ENCODE results near the gene MAFG.
"Not testable (repeated sequence)": the region's sequence is repeated elsewhere in the genome, so short reads cannot be mapped to it uniquely, and the experiment has no call there.

MAFG gene

DNA sequence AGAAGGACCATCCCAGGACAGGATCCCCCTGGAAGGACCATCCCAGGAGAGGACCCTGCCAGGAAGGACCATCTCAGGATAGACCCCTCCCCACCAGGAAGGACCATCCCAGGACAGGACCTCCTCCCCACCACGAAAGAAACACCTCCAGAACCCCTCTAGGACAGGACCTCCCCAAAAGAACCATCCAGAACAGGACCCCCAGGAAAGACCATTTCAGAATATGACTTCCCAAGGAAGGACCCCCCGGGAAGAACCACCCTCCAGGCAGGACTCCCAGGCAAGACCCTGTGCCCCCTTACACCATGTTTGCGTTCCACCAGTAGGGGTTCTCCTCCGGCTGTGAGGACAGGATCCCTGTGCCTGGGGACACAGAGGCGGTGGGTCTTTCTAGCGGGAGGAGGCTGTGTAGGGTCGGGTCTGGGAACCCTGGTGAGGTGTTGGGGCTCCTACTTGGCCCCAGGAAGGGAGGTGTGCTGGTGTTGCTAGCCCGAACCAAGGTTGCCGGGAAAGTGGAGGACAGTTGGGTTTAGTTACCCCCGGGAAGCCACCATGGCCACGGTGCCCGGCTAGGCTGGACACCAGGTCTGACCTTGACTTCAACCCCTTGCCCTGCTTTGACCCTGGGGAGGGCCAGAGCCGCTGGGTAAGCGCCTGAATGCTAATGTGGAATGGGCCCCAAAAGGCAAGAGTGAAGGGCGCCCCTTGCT is 31.3 kb upstream of the MAFG start:
- DNase-seq (ENCODE audit: low spot score): peak; percentile 53

DNA sequence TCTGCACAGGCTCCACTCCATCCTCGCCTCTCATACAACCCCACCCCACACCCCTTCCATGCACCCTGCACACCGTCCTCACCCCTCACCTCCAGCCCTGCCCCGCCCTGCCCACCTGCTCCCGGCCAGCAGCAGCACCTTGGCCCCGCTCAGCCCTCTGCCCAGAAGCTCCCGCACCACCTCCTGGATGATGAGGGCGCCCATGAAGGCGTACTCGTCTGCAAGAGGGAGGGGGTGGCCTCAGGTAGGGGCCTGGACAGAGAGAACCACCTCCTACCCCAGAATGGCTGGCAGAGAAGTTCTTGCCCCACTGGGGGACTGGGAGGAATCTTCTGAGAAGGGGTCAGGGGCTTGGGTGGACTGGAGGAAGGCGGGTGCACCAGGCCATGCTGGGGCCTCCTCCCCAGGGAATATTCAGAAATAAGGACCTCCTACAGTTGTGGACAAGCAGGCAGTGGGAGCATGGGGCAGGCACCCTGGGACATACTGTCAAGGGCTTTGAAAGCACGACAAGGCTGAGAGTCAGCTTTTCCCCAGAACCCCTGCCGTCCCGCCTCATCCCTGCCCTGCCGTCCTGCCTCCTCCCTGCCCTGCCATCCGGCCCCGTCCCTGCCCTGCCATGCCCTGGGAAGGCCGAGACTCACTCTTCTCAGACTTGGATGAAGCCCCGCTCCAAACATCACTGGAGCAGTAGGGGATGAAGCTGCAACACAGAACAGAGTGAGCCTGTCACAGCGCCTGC is 30.3 kb upstream of the MAFG start:
- DNase-seq (ENCODE audit: low spot score): no peak

DNA sequence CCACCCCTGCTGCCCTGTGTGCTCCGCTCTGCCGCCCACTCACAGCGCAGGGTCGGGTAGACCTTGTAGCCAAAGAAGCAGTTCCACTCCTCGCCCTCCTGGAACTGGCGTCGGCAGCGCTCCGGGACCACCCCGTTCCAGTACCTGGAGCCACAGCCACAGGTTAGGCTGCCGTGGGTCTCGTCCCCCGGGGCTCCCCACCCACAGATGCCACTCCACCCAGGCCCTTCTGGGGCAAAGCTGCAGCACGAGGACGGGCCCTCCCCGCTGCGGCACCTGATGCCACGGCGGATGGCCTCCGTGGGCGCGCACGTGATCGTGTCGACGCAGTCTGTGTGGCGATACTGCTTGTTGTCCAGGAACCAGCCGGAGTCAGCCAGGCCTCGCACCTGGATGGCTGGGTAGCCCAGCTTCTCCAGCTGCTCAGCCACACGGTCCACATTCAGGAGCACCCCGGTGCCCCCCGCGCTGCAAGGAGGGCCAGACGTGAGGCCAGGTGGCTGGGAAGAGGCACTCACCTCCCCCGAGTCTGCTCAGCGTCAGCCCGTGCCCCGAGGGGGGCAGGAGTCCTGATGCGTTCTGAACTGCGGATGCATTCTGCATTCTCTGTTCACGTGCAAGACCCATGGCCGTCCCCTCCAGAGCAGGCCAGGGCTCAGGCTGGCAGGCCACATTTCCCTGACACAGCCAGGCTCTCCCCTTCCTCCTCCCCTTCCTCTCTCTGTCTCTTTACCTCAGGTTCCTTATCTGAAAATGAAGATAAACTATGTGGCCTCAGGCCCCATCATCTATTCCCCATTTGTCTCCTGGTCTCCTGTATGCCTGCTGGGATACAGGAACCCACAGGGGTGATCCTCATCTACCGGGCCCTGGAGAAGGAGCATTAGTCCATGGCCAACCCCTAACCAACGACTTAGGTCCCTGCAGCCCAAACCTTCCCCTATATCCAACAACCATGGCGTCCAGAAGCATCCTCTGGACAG is 29.4 kb upstream of the MAFG start:
- DNase-seq (ENCODE audit: low spot score): no peak

DNA sequence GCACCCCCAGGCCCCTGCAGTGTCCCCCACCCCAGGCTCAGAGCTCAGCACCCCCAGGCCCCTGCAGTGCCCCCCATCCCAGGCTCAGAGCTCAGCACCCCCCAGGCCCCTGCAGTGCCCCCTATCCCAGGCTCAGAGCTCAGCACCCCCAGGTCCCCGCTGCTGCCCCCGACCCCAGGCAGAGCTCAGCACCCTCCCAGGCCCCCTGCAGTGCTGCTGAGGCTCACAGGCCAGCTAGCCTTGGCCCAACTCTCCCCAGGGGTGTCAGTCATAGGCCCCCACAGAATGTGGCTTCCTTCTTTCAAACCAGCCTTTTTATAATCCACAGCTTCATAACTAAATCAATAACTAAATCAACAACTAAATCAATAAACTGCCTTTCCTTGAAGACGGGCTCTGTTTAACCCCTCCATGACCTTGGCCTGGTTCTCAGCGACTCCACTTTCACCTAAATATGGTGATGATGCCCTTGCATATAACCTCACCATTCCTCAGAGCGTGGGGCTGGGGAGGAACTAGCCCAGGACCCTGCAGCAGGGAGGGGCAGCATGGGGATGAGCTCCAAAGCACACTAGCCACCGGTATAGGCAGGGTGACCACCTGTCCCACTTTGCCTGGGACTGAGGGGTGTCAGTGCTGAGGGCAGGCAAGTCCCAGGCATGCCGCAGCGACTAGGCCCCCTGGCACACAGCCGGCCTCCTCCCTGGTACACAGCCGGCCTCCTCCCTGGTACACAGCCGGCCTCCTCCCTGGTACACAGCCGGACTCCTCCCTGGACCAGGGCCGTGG is 28.4 kb upstream of the MAFG start:
- no peak for DNase-seq (ENCODE audit: low spot score)

DNA sequence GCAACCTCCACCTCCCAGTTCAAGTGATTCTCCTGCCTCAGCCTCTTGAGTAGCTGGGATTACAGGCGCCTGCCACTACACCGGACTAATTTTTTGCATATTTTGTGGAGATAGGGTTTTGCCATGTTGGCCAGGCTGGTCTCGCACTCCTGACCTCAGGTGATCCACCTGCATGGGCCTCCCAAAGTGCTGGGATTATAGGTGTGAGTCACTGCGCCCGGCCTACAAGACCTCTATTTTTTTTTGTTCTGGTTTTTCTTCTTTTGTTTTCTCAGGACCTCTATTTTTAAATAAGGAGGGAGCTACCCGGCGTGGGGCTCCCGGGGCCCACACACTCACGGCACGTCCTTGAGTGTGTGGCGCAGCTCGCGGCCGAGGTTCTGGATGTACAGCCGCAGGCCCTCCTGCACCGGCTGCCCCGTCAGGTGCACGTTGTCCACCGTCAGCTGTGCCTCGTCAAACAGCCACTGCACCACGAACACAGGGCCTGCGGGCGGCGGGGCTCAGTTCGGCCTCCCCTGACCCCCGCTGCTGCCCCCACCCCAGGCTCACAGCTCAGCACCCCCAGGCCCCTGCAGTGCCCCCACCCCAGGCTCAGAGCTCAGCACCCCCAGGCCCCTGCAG is 27.6 kb upstream of the MAFG start:
- DNase-seq (ENCODE audit: low spot score): no peak

DNA sequence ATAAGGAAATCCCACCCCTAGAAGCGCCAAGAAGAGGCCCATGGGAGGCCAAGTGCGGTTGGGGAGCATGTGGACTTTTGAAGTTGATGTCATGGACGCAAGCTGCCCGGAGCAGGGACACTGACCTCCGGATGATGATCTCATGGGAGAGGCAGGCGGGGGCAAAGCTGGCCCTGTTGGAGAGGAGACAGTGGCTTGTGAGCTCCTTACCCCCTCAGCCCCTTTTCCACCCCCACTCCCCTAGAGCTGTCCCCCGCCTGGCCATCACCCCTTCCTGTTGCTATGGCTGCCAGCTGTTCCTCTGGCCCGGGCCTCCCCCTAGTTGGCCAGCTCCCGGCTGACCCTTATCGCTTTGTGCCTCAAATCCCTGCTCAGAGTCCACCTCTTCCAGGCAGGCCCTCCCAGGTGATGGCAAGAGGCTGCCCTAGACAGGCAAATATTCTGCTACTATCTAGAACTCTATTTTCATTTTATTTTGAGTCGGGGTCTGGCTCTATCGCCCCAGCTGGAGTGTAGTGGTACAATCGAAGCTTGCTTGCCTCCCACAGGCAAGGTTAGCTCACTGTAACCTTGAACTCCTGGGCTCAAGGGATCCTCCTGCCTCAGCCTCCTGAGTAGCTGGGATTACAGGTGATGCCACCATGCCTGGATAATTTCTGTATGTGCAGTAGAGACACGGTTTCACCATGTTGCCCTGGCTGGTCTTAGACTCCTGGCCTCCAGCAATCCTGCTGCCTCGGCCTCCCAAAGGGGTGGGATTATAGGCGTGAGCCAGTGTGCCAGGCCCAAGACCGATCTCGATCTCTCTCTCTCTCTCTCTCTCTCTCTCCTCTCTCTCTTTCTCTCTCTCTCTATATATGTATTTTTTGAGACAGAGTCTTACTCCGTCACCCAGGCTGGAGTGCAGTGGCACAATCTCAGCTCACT is 26.9 kb upstream of the MAFG start:
- DNase-seq (ENCODE audit: low spot score): no peak

DNA sequence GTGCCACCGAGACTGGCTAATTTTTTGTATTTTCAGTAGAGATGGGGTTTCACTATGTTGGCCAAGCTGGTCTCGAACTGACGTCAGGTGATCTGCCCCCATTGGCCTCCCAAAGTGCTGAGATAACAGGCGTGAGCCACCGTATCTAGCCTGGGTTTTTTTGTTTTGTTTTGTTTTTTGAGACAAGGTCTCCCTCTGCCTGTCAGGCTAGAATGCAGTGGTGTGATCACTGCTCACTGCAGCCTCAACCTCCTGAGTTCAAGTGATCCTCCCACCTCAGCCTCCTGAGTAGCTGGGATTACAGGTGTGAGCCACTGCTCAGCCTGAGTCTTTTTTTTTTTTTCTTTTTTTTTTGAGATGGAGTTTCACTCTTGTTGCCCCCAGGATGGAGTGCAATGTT is 25.9 kb upstream of the MAFG start:
- DNase-seq (ENCODE audit: low spot score): not testable (repeated sequence)

DNA sequence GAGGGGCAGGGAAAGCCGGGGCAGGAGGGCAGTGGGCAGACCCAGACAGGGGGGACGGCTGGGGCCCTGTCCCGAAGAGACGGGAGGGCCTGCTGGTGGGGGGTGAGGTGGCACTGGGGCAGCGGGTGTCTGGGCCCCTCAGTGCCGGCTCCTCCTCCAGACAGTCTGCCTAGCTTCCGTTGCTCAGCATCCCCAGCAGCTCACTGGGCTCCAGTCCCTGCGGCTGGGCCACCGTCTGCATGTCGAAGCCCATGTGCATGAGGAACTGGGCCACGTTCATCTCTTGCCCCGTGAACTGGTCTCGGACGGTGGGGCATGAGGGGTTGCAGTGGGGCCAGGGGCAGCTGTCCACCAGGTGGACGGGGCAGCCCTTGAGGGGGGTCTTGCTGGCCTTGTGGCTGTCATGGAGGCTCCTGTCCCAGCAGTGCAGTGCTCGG is 25.3 kb upstream of the MAFG start:
- no peak for DNase-seq (ENCODE audit: low spot score)

DNA sequence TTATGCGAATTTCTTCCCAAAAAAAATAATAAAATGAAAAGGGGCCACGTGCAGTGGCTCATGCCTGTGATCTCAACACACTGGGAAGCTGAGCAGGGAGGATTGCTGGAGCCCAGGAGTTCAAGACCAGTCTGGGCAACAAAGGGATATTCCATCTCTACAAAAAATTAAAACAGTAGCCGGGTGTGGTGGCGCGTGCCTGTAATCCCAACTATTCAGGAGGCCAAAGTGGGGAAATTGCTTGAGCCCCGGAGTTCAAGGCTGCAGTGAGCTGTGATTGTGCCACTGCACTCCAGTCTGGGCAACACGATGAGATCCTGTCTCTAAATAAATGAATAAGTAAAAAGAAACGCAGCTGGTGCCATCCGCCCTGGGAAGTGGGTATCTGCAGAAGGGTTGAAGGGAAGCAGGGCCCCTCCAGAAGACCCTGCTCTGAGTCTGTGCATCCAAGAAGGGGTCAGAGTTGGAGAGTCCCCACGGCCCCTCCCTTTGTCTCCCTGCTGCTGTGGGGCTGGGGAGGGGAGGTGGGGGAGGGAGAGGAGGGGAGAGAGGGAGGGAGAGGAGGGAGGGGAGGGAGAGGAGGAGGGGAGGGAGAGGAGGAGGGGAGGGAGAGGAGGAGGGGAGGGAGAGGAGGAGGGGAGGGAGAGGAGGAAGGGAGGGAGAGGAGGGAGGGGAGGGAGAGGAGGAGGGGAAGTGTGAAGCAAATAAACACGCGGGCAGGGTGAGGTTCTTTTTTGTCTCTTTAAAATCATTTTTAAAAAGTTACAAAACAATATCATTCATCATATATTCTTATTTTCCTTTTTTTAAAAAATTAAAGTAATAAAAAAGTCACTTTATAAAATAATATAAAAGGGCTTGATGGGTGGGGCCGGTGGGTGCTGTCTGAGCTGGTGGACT is 24.5 kb upstream of the MAFG start:
- no peak for DNase-seq (ENCODE audit: low spot score)

DNA sequence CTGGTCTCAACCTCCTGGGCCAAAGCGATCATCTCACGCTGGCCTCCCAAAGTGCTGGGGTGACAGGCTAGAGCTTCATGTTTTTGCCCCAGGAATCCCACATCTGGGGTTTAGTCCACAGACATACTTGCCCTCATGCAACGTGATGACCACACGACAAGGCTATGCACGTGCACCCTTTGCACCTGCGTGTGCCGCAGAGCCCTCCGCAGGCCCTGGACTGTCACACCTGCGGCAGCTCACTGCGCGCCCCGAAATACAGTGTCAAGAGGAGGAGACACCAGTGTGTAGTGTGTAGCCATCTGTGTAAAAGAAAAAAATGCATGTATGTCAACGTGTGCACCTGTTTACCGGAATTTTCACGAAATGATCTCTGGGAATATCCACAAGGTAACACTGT is 23.0 kb upstream of the MAFG start:
- DNase-seq (ENCODE audit: low spot score): no peak

DNA sequence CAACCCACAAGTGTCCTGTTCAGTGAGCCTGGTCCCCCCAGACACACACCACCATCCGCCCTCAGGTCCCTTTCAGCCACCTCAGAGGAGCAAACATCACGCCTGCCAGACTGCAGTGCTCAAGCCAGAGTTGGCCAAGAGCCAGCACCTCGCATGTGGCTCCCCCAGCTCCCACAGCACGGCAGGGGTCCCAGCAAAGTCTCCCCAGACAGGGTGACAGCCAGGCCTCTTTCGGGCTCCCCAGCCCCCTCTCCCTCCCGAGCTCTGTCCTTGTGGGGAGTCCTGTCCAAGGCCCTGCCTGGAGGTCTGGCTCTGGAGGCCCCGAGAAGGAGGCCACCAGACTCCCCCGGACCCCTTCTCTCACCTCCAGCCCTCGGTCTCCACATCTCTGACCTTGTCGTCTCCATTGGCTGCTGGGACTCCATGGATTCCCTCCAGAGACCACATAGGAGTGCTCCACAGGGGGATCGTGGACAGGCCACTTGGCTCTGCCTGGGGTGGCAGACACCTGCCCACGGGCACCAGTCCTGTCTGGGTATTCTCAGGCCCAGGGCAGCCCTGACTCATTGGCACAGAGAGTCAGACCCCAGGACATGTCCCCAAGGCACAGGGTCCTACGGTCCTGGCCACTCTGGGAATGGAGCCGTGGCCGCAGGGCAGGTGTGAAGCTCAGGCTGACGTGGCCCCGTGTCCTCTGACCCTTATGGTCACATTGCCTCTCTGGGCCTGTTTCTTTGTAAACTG is 21.3 kb upstream of the MAFG start:
- DNase-seq (ENCODE audit: low spot score): no peak

DNA sequence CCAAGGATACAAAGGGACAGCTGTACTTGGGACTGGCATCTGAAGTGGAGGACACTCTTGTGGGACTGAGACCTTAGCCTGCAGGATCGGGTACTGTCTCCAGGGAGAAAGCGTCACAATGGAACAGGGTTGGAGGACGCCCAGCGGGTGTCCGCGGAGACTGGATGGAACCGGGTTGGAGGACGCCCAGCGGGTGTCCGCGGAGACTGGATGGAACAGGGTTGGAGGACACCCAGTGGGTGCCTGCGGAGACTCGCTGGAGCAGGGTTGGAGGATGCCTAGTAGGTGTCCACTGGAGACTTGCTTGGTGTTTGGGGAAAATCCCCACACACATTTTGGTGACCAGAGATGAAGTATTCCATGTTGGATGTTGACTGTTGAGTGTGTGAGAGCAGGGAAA is 19.7 kb upstream of the MAFG start, which contains the start of gene MYADML2:
Gene MYADML2 (minus strand): TSS at position 45 of the 400 bp plus-strand sequence. CDS start 5,492 bp downstream, outside the sequence.
- no peak for DNase-seq (ENCODE audit: low spot score)

DNA sequence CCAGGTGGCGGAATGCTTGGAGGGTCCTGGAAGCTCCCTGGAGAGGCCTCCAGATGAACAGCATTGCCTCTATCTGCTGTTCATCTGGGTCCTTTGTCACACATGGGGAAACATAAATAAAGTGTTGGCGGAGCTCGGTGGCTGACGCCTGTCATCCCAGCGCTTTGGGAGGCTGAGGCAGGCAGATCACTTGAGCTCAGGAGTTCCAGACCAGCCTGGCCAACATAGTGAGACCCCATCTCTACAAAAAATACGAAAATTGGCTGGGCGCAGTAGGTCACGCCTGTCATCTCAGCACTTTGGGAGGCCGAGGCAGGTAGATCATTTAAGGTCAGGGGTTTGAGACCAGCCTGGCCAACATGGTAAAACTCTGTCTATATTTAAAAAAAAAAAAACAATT is 17.3 kb upstream of the MAFG start:
- DNase-seq (ENCODE audit: low spot score): no peak

DNA sequence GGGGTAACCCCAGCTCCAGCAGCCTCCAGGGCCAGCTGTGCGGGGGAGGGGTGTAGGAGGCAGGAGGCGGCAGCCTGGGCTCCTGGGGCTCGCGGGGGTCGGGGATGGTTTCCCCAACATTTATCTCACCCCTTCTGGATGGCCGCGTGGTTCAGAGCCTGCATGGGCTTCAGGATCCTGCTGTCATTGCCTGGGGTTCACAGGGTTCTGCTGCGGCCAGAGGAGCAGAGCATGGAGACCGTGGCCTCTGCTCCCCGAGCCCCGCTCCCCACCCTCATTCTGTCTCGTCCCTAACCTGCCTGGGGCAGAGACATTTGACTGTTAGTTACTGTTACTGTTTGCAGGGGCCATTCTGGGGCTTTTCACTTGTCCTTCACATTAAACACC is 14.6 kb upstream of the MAFG start:
- no peak for DNase-seq (ENCODE audit: low spot score)

DNA sequence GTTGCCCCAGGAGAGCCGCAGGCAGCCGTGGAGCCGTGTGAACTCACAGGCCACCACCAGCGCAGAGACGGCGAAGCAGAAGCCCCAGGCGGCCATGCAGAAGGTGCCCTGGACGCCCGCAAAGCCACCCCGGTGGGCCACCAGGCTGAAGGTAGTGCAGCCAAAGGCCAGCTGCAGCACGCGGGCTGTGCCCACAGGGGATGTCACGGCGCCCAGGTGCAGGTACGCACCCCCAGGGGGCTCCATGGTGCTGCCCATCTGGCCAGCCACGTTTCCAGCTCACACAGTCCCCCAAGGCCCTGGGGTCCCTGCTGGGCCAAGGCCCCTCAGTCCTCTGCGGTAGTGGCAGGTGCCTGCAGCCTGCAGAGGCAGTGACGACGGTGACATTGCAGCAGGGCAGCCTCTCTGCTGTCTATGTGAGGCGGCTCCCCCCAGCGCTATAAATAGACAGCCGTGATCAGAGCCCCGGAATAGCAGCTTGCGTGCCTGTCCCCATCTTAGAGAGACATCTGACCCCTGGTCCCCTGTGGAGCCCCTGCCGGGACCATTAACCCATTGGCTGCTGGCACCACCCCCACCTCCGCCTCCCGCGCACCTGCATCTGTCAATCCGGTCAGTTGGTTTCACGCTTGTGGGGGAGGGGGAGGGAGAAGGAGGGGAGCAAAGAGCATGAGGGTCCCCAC is 14.1 kb upstream of the MAFG start:
- DNase-seq (ENCODE audit: low spot score): no peak

DNA sequence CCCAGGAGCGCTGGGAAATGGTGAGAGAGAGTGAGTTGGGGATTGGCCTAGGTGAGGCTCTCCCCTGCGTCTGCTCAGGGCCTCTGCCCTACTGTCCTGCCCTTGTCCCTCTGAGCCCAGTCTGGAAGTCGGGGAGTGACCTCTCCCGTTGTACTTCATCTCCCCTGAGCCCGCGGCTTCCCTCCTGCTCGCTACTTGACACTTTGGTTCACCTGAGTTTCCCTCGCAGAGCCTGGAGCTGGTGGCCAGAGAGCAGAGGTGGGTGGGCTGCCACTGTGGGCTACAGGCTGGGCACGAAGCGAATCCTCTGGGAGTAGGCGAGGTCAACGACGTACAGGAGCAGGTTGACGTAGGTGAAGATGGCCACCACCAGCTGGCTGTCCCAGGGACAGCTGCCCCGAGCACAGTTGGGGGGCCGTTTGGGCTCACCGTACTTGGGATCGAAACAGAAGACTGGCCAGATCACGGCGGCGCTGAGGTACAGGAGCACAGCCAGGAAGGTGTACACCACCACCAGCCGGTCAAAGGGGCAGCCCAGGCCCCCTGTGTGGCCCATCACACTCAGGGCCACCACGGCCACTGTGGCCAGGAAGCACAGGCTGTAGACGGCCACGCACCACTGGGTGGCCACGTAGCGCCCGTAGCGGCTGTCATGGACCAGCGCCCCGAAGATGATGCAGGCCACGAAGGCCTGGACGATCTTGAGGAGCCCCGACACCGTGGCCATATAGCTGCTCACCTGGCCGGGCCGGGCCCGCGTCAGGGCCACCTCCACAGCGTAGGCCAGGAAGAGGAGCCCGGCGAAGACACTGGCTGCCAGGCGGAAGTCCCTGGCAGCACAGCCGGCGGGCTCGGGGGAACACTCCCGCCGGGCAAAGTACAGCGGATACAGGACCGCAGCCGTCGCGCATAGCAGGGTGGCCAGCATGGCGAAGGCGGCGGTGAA is 13.3 kb upstream of the MAFG start:
- no peak for DNase-seq (ENCODE audit: low spot score)

Measured in D341Med (cell line).